DND-41 (cell line): ENCODE data around the gene CUBN.

Experiments
- CTCF ChIP-seq: IDR thresholded peaks from 2 replicates; pipeline ENCODE4 v1.5.1; 2012; ENCODE audit warnings: borderline replicate concordance, low read length, moderate library complexity, mild to moderate bottlenecking; ENCODE audit not compliant: poor library complexity, severe bottlenecking; ENCODE audit errors: extremely low read depth
- EZH2 ChIP-seq: IDR thresholded peaks from 3 replicates; pipeline ENCODE4 v1.6.1; 2012; ENCODE audit warnings: borderline replicate concordance, low read depth, mild to moderate bottlenecking, moderate library complexity, low read length, inconsistent platforms; ENCODE audit not compliant: severe bottlenecking

DNA sequence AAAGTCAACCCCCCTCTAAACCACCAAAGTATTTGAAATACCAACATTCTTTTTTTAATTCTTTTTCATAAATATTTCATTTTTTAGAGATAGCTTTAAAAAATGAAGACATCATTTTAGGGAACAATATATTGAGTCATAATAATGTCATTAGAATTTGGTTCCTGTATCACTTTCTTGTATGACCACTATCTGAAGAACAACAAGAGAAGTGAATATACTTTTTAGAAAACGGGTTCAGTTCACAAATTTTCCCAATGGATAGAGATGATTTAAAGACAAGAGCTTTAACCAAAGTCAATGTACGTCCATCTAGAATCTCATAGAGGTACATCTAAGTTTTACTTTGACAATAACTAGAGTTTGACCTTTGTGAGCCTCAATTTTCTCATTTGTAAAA, 48.2 kb downstream of the CUBN start:
- TF ChIP-seq CTCF (no peak), EZH2 (no peak)
